Measurements from ENCODE around the gene BEST2. TPM values are rescaled to one million over a fixed set of nuclear protein-coding genes. Genes with fewer than 3 reads are reported as not detected.

BEST2 gene
- total and polyA plus RNA-seq, 4 donors, result 0.24 TPM; not detected in 3

GRCh38 chr19:12778017-12778904, 26.7 kb downstream of the BEST2 start:
- Histone ChIP-seq H3K4me1 (ENCODE audit: control insufficient read depth, insufficient read depth, low read length) (peaks cover 59% of the 10 kb centered on the region), H3K36me3 (ENCODE audit: control insufficient read depth, insufficient read depth, low read length) (peaks cover 3% of the 10 kb centered on the region), H3K4me3 (ENCODE audit: low read depth, low read length) (peak overlapping the region; percentile 69), H3K27me3 (ENCODE audit: control insufficient read depth, insufficient read depth, low read length) (no peaks in the 10 kb centered on the region), H3K27ac (ENCODE audit: low read depth, low read length) (peak overlapping the region; percentile 93), H3K9me3 (ENCODE audit: control insufficient read depth, insufficient read depth, low read length) (no peaks in the 10 kb centered on the region)
- WGBS (ENCODE audit: insufficient coverage), result 2% methylated on average over 32 of the region's 44 CpGs
- DNase-seq (ENCODE audit: low read depth in 4 of 6, low spot score in 6 of 6), result peak in 2 of 6 donors; percentile 82 to 86

- H3K4me3 ChIP-seq (ENCODE audit: low read depth, low read length), result peak overlapping the region; percentile 69
- H3K4me1 ChIP-seq (ENCODE audit: control insufficient read depth, insufficient read depth, low read length), result peaks cover 64% of the 10 kb centered on the region
- no peaks in the 10 kb centered on the region for H3K9me3 ChIP-seq (ENCODE audit: control insufficient read depth, insufficient read depth, low read length)
- peaks cover 3% of the 10 kb centered on the region for H3K36me3 ChIP-seq (ENCODE audit: control insufficient read depth, insufficient read depth, low read length)
- no peak for DNase-seq (ENCODE audit: low read depth in 4 of 6, low spot score in 6 of 6)
- H3K27me3 ChIP-seq (ENCODE audit: control insufficient read depth, insufficient read depth, low read length), result no peaks in the 10 kb centered on the region
- 23% methylated on average over 4 of the region's 6 CpGs for WGBS (ENCODE audit: insufficient coverage)
- peak overlapping the region; percentile 93 for H3K27ac ChIP-seq (ENCODE audit: low read depth, low read length)
Measured at GRCh38 chr19:12778905-12779161, 27.2 kb downstream of the BEST2 start.

GRCh38 chr19:12779162-12779993, 27.8 kb downstream of the BEST2 start:
- H3K9me3 ChIP-seq (ENCODE audit: control insufficient read depth, insufficient read depth, low read length), result no peaks in the 10 kb centered on the region
- peak overlapping the region; percentile 93 for H3K27ac ChIP-seq (ENCODE audit: low read depth, low read length)
- H3K27me3 ChIP-seq (ENCODE audit: control insufficient read depth, insufficient read depth, low read length), result no peaks in the 10 kb centered on the region
- peaks cover 68% of the 10 kb centered on the region for H3K4me1 ChIP-seq (ENCODE audit: control insufficient read depth, insufficient read depth, low read length)
- DNase-seq (ENCODE audit: low read depth in 4 of 6, low spot score in 6 of 6), result peak in 2 of 6 donors; percentile 76 to 79
- H3K4me3 ChIP-seq (ENCODE audit: low read depth, low read length), result peak overlapping the region; percentile 69
- peaks cover 2% of the 10 kb centered on the region for H3K36me3 ChIP-seq (ENCODE audit: control insufficient read depth, insufficient read depth, low read length)
- WGBS (ENCODE audit: insufficient coverage), result 61% methylated on average over 14 of the region's 15 CpGs

- WGBS (ENCODE audit: insufficient coverage), result 3% methylated on average over 12 of the region's 12 CpGs
- H3K4me3 ChIP-seq (ENCODE audit: low read depth, low read length), result peak overlapping the region; percentile 62
- DNase-seq (ENCODE audit: low read depth in 4 of 6, low spot score in 6 of 6), result no peak
- H3K27ac ChIP-seq (ENCODE audit: low read depth, low read length), result peak overlapping the region; percentile 92
- H3K27me3 ChIP-seq (ENCODE audit: control insufficient read depth, insufficient read depth, low read length), result no peaks in the 10 kb centered on the region
- no peaks in the 10 kb centered on the region for H3K36me3 ChIP-seq (ENCODE audit: control insufficient read depth, insufficient read depth, low read length)
- H3K9me3 ChIP-seq (ENCODE audit: control insufficient read depth, insufficient read depth, low read length), result no peaks in the 10 kb centered on the region
- H3K4me1 ChIP-seq (ENCODE audit: control insufficient read depth, insufficient read depth, low read length), result peaks cover 73% of the 10 kb centered on the region
Measured at GRCh38 chr19:12782174-12782423, 30.5 kb downstream of the BEST2 start.

GRCh38 chr19:12782424-12783290, 31.1 kb downstream of the BEST2 start:
- Histone ChIP-seq H3K27ac (ENCODE audit: low read depth, low read length) (peak overlapping the region; percentile 92), H3K4me3 (ENCODE audit: low read depth, low read length) (peak overlapping the region; percentile 62), H3K4me1 (ENCODE audit: control insufficient read depth, insufficient read depth, low read length) (peaks cover 68% of the 10 kb centered on the region), H3K27me3 (ENCODE audit: control insufficient read depth, insufficient read depth, low read length) (no peaks in the 10 kb centered on the region), H3K36me3 (ENCODE audit: control insufficient read depth, insufficient read depth, low read length) (no peaks in the 10 kb centered on the region), H3K9me3 (ENCODE audit: control insufficient read depth, insufficient read depth, low read length) (no peaks in the 10 kb centered on the region)
- DNase-seq (ENCODE audit: low read depth in 4 of 6, low spot score in 6 of 6), result peak in 3 of 6 donors; percentile 78 to 96 (median 95)
- WGBS (ENCODE audit: insufficient coverage), result 0% methylated on average over 82 of the region's 88 CpGs

GRCh38 chr19:12783291-12783848, 31.8 kb downstream of the BEST2 start:
- no peak for DNase-seq (ENCODE audit: low read depth in 4 of 6, low spot score in 6 of 6)
- no peaks in the 10 kb centered on the region for H3K27me3 ChIP-seq (ENCODE audit: control insufficient read depth, insufficient read depth, low read length)
- H3K9me3 ChIP-seq (ENCODE audit: control insufficient read depth, insufficient read depth, low read length), result no peaks in the 10 kb centered on the region
- H3K4me3 ChIP-seq (ENCODE audit: low read depth, low read length), result peak overlapping the region; percentile 62
- peaks cover 64% of the 10 kb centered on the region for H3K4me1 ChIP-seq (ENCODE audit: control insufficient read depth, insufficient read depth, low read length)
- peak overlapping the region; percentile 92 for H3K27ac ChIP-seq (ENCODE audit: low read depth, low read length)
- no peaks in the 10 kb centered on the region for H3K36me3 ChIP-seq (ENCODE audit: control insufficient read depth, insufficient read depth, low read length)
- WGBS (ENCODE audit: insufficient coverage), result 30% methylated on average over 4 of the region's 16 CpGs

GRCh38 chr19:12783849-12784393, 32.3 kb downstream of the BEST2 start:
- no peak for DNase-seq (ENCODE audit: low read depth in 4 of 6, low spot score in 6 of 6)
- 30% methylated on average over 17 of the region's 19 CpGs for WGBS (ENCODE audit: insufficient coverage)
- Histone ChIP-seq H3K36me3 (ENCODE audit: control insufficient read depth, insufficient read depth, low read length) (no peaks in the 10 kb centered on the region), H3K9me3 (ENCODE audit: control insufficient read depth, insufficient read depth, low read length) (no peaks in the 10 kb centered on the region), H3K27me3 (ENCODE audit: control insufficient read depth, insufficient read depth, low read length) (no peaks in the 10 kb centered on the region), H3K4me1 (ENCODE audit: control insufficient read depth, insufficient read depth, low read length) (peaks cover 64% of the 10 kb centered on the region), H3K4me3 (ENCODE audit: low read depth, low read length) (no peak overlapping the region), H3K27ac (ENCODE audit: low read depth, low read length) (peak overlapping the region; percentile 92)

GRCh38 chr19:12784394-12784870, 32.8 kb downstream of the BEST2 start:
- WGBS (ENCODE audit: insufficient coverage), result 72% methylated on average over 6 of the region's 10 CpGs
- H3K9me3 ChIP-seq (ENCODE audit: control insufficient read depth, insufficient read depth, low read length), result no peaks in the 10 kb centered on the region
- no peak overlapping the region for H3K4me3 ChIP-seq (ENCODE audit: low read depth, low read length)
- H3K36me3 ChIP-seq (ENCODE audit: control insufficient read depth, insufficient read depth, low read length), result no peaks in the 10 kb centered on the region
- no peaks in the 10 kb centered on the region for H3K27me3 ChIP-seq (ENCODE audit: control insufficient read depth, insufficient read depth, low read length)
- peak overlapping the region; percentile 92 for H3K27ac ChIP-seq (ENCODE audit: low read depth, low read length)
- H3K4me1 ChIP-seq (ENCODE audit: control insufficient read depth, insufficient read depth, low read length), result peaks cover 64% of the 10 kb centered on the region
- DNase-seq (ENCODE audit: low read depth in 4 of 6, low spot score in 6 of 6), result no peak

Measured in spinal cord (tissue), 10 donors.